B cell (primary cell): Measurements from ENCODE around the gene HSPB6. TPM values are rescaled to one million over a fixed set of nuclear protein-coding genes. Genes with fewer than 3 reads are reported as not detected.
A peak's percentile ranks its signal among the peaks of the same experiment; 100 is the strongest.

Experiments
- ATAC-seq: fragments of 200-7000 bp; cut with Tn5 transposase; one replicate; pipeline ENCODE4 v1.10.0; 2021; ENCODE audit warnings: low read depth, mild to moderate bottlenecking, moderate number of reproducible peaks, moderate library complexity
- CTCF ChIA-PET: fragments of 350-600 bp; sonication (Branson Sonifier 250); formaldehyde crosslinking; loops from one replicate; lab custom pipeline; 2021; ENCODE audit warnings: antibody characterized with exemption, inconsistent platforms; lab: Charles Lee
- POLR2A ChIA-PET: fragments of 350-600 bp; sonication (Branson Sonifier 250); formaldehyde crosslinking; loops from one replicate; lab custom pipeline; 2021; ENCODE audit warnings: antibody characterized with exemption; lab: Charles Lee
- DNase-seq: peaks from one replicate; pipeline ENCODE4 v3.0.0; 2013
- H2AFZ ChIP-seq: 2 replicates; pipeline ENCODE4 v1.6.1; 2012; ENCODE audit warnings: mild to moderate bottlenecking, low read depth, low read length; ENCODE audit not compliant: insufficient read depth, poor library complexity, severe bottlenecking
- H3K27ac ChIP-seq, 2 donors: 1 replicate in 1 of 2; 2 replicates in 1 of 2; pipeline ENCODE4 v1.5.1; 2012 to 2013; ENCODE audit warnings: low read length in 2 of 2, mild to moderate bottlenecking in 2 of 2, moderate library complexity in 1 of 2
- H3K27me3 ChIP-seq, 4 experiments: fragments of 200-600 bp in 1 of 4; sonication (generic) in 1 of 4; replicated peaks in 1 of 4; 1 replicate in 2 of 4; 2 replicates in 2 of 4; pipeline versions ENCODE4 v1.6.1 to v1.7.0; 2013 to 2016; ENCODE audit warnings: low read length in 3 of 4, mild to moderate bottlenecking in 2 of 4, mixed read lengths in 1 of 4, moderate library complexity in 1 of 4; ENCODE audit not compliant: insufficient read depth in 4 of 4, control insufficient read depth in 3 of 4; ENCODE audit errors: control extremely low read depth in 1 of 4
- H3K36me3 ChIP-seq, 2 experiments: replicated peaks in 1 of 2; 1 replicate in 1 of 2; 2 replicates in 1 of 2; pipeline versions ENCODE4 v1.6.1 to v1.7.1; 2013; ENCODE audit warnings: low read length in 1 of 2; ENCODE audit not compliant: insufficient read depth in 2 of 2, control insufficient read depth in 1 of 2; ENCODE audit errors: control extremely low read depth in 1 of 2, extremely low read depth in 1 of 2
- H3K4me1 ChIP-seq, 2 donors: fragments of 200-600 bp in 1 of 2; sonication (generic) in 1 of 2; 1 replicate in 1 of 2; 2 replicates in 1 of 2; pipeline versions ENCODE4 v1.5.1 to v1.6.1; 2013 to 2017; ENCODE audit warnings: low read length in 2 of 2; ENCODE audit not compliant: control insufficient read depth in 2 of 2, insufficient read depth in 2 of 2
- H3K4me2 ChIP-seq: replicated peaks from 2 replicates; pipeline ENCODE3; 2012; ENCODE audit warnings: mild to moderate bottlenecking, low read depth, low read length; ENCODE audit not compliant: poor library complexity, severe bottlenecking
- H3K4me3 ChIP-seq, 5 experiments: fragments of 200-600 bp in 1 of 5; sonication (generic) in 1 of 5; 1 replicate in 3 of 5; 2 replicates in 2 of 5; pipeline versions ENCODE4 v1.5.1 to v1.7.0; 2011 to 2016; ENCODE audit warnings: low read length in 4 of 5, mild to moderate bottlenecking in 4 of 5, low read depth in 2 of 5, control low read depth in 1 of 5, moderate library complexity in 1 of 5; ENCODE audit not compliant: insufficient read depth in 1 of 5; ENCODE audit errors: control extremely low read depth in 1 of 5, extremely low read depth in 1 of 5
- H3K79me2 ChIP-seq: fragments of 200-600 bp; sonication (generic); one replicate; pipeline ENCODE4 v1.6.0; 2016; ENCODE audit warnings: low read length; ENCODE audit not compliant: control insufficient read depth, insufficient read depth
- H3K9ac ChIP-seq: fragments of 200-600 bp; sonication (generic); 2 replicates; pipeline ENCODE4 v1.6.1; 2017; ENCODE audit warnings: mild to moderate bottlenecking, low read length, moderate library complexity
- H3K9me3 ChIP-seq, 3 donors: one replicate each; pipeline versions ENCODE4 v1.6.1 to v1.7.1; 2013; ENCODE audit warnings: low read length in 2 of 3; ENCODE audit not compliant: control insufficient read depth in 2 of 3, insufficient read depth in 1 of 3; ENCODE audit errors: control extremely low read depth in 1 of 3
- H4K20me1 ChIP-seq: 2 replicates; pipeline ENCODE4 v1.6.0; 2012; ENCODE audit warnings: mild to moderate bottlenecking, low read length; ENCODE audit not compliant: insufficient read depth, control insufficient read depth, poor library complexity, severe bottlenecking
- H3K27ac Mint-ChIP-seq: one replicate; pipeline ENCODE4 v1.8.0; 2021; ENCODE audit warnings: mixed read lengths
- H3K27me3 Mint-ChIP-seq: one replicate; pipeline ENCODE4 v1.8.0; 2021; ENCODE audit warnings: mixed read lengths
- H3K4me1 Mint-ChIP-seq: one replicate; pipeline ENCODE4 v1.8.0; 2021; ENCODE audit warnings: mixed read lengths
- H3K4me3 Mint-ChIP-seq: one replicate; pipeline ENCODE4 v1.8.0; 2021; ENCODE audit warnings: mixed read lengths
- H3K9me3 Mint-ChIP-seq: one replicate; pipeline ENCODE4 v1.8.0; 2022; ENCODE audit warnings: mixed read lengths; ENCODE audit not compliant: insufficient read depth
- CTCF ChIP-seq: fragments of 200-600 bp; IDR thresholded peaks from one replicate; pipeline ENCODE4 v1.8.0; 2022; ENCODE audit warnings: antibody characterized with exemption, mild to moderate bottlenecking
- EZH2 ChIP-seq: IDR thresholded peaks from 2 replicates; pipeline ENCODE4 v1.6.1; 2012; ENCODE audit warnings: borderline replicate concordance, low read depth, mild to moderate bottlenecking, moderate library complexity, low read length; ENCODE audit not compliant: insufficient read depth, poor library complexity, severe bottlenecking
- WGBS: methylation state at CpG from one replicate; pipeline ENCODE4 v1.1.5; 2013; ENCODE audit warnings: missing lambda C conversion rate; ENCODE audit not compliant: insufficient coverage; 5-methylcytosine and 5-hydroxymethylcytosine counted together
- intact Hi-C: fragments of 100-400 bp; cut with micrococcal nuclease; formaldehyde crosslinking; loops from one replicate; pipeline ENCODE4 v1.10.0; 2022
- polyA plus RNA-seq: library from polyadenylated mRNA; depleted of rRNA; stranded (reverse); fragments of >200 nt; gene quantifications from 2 replicates; pipeline ENCODE4 v1.2.3, GENCODE V29; 2012
- total RNA-seq, 2 donors: library from RNA; stranded (reverse); fragments of 120-200 nt in 1 of 2; gene quantifications; 1 replicate in 1 of 2; 2 replicates in 1 of 2; pipeline versions ENCODE4 v1.2.3 to v1.2.4, GENCODE V29; 2013 to 2022

The HSPB6 gene
- total and polyA plus RNA-seq, 2 donors (not counting 1 experiment from before 2014, with no cell fraction given): not detected

- CTCF ChIA-PET: interaction anchor here (1.3 kb wide), 1 partner anchor 15 kb away, joined by 3 read pairs; no protein-coding TSS in a partner anchor
- no peak overlapping the region for H3K4me3 ChIP-seq
- no peak overlapping the region for H2AFZ ChIP-seq
- ATAC-seq (no peak), DNase-seq (no peak)
- peaks cover 24 to 35% of the 10 kb centered on the region in 2 donors for H3K4me1 ChIP-seq
- intact Hi-C loops: loop anchor here (5.0 kb wide), 1 partner anchor 63 kb away; no protein-coding TSS in a partner anchor
- no peak overlapping the region for H3K27ac ChIP-seq
- peaks cover 4% of the 10 kb centered on the region for H4K20me1 ChIP-seq
- peaks cover 0 to 26% (median 10%) of the 10 kb centered on the region in 4 experiments for H3K27me3 ChIP-seq
- H3K4me2 ChIP-seq: peak overlapping the region; percentile 98
- peaks cover 26% of the 10 kb centered on the region for H3K79me2 ChIP-seq
- H3K9me3 ChIP-seq: peaks cover 0 to 10% (median 0%) of the 10 kb centered on the region in 3 donors
- Mint-ChIP-seq H3K4me3 (peak overlapping the region; percentile 13), H3K27me3 (peaks cover 17% of the 10 kb centered on the region), H3K9me3 (no peaks in the 10 kb centered on the region), H3K27ac (no peak overlapping the region), H3K4me1 (peaks cover 35% of the 10 kb centered on the region)
- peaks cover 0 to 20% of the 10 kb centered on the region in 2 experiments for H3K36me3 ChIP-seq
- 80% methylated on average over 17 of the region's 17 CpGs for WGBS
- no peak overlapping the region for H3K9ac ChIP-seq
- POLR2A ChIA-PET: interaction anchor here (2.2 kb wide), 1 partner anchor 10 kb away, joined by 17 read pairs; the partner anchor contains the start of genes PSENEN and U2AF1L4
- TF ChIP-seq CTCF (no peak), EZH2 (no peak)
These were observed 1.7 kb downstream of the HSPB6 start for GRCh38 chr19:35755131-35755549.

GRCh38 chr19:35754370-35755130 lies 2.3 kb downstream of the HSPB6 start:
- Histone ChIP-seq H3K36me3 (peaks cover 0 to 20% of the 10 kb centered on the region in 2 experiments), H2AFZ (no peak overlapping the region), H3K4me1 (peaks cover 27 to 35% of the 10 kb centered on the region in 2 donors), H3K27ac (no peak overlapping the region), H3K27me3 (peaks cover 0 to 26% (median 10%) of the 10 kb centered on the region in 4 experiments), H3K4me3 (no peak overlapping the region), H3K4me2 (no peak overlapping the region), H4K20me1 (peaks cover 4% of the 10 kb centered on the region), H3K9ac (no peak overlapping the region), H3K9me3 (peaks cover 0 to 10% (median 0%) of the 10 kb centered on the region in 3 donors), H3K79me2 (peaks cover 27% of the 10 kb centered on the region)
- CTCF ChIA-PET: interaction anchor here (1.0 kb wide), 1 partner anchor 60 kb away, joined by 3 read pairs; no protein-coding TSS in a partner anchor
- POLR2A ChIA-PET: no interaction called here
- H3K27me3 Mint-ChIP-seq: peaks cover 17% of the 10 kb centered on the region
- no peak for DNase-seq
- peak overlapping the region; percentile 13 for H3K4me3 Mint-ChIP-seq
- no peaks in the 10 kb centered on the region for H3K9me3 Mint-ChIP-seq
- TF ChIP-seq CTCF: no peak
- no peak for TF ChIP-seq EZH2
- H3K4me1 Mint-ChIP-seq: peaks cover 37% of the 10 kb centered on the region
- intact Hi-C loops: loop anchor here (5.0 kb wide), 1 partner anchor 62 kb away; no protein-coding TSS in a partner anchor
- no peak for ATAC-seq
- H3K27ac Mint-ChIP-seq: no peak overlapping the region
- 92% methylated on average over 10 of the region's 13 CpGs for WGBS
